ENCODE measurements around the gene SAMD3.
"Not testable (repeated sequence)": the region's sequence is repeated elsewhere in the genome, so short reads cannot be mapped to it uniquely, and the experiment has no call there.

Gene SAMD3

GRCh38 chr6:130127195-130127594 lies 95.6 kb downstream of the SAMD3 start:
- DNase-seq, result no peak

DNA sequence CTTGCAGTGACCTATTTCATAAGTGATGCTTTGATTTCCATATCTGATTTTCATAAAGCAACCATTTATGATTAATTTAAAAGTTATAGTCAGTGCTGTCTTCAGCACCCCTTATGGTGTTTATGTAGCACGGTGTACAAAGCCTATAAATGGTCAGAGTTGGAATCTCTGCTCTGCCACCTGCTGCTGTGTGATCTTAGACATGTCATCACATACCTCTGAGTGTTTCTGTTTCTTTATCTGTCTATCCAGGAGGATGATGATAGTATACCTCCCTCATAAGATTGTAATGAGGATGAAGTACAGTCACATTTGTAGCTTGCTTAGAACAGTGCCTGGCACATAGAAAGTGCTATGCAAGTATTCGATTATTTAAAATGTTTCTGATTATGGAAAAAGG lies 100.5 kb downstream of the SAMD3 start:
- no peak for DNase-seq

DNA sequence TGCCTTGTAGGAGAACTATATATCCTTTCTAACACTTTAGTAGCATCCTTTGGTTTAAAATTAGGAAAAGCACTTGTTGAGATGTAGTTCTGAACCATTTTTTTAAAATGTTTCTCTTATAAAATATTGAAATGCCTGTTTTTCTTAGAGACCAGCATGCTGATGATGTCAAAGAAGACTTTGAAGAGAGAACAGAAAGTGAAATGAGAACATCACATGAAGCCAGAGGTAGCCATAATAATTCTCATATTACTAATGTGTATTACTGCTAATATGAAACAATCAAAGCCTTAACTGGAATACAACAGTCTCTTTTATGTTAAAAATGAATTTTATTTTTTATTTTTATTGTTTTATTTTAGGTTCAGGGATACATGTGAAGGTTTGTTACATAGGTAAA lies 102.0 kb downstream of the SAMD3 start:
- no peak for DNase-seq

DNA sequence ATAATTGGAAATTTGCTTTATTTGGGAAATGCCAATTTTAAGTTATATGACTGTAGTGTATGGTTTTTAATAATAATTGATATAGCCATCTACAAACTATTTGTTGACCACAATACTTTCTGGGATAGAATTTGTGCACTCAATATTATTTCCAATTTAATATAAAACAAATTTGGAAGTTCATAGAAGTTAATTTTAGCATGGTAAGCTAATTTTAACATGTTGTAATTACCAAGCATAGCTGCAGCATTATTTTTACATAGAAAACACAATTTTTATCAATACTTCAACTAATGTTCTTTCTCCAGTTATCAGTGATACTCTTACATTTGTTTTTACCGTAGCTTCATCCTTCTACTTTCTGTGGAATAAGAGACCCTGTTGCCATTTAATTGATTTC lies 103.5 kb downstream of the SAMD3 start:
- DNase-seq, result no peak

DNA sequence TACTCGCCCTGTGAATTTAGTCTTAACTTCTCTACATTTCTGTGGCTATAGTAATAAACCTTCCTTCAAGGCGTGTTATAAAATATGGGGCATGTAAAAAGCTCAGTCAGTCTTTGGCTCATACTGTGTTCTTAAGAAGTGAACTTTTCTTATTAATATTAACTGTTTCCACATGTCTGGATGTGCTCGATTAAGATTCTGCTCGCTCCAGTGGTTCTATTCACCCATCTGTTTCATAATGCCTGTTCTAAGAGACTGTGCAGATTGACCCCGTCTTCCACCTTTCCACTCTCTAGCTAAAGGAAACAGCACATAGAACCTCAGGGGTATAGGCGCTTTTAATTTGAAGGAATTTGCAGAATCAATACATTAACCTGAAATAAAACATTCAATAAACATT lies 104.5 kb downstream of the SAMD3 start:
- DNase-seq, result no peak

- DNase-seq, result not testable (repeated sequence)
These were observed 105.5 kb downstream of the SAMD3 start for GRCh38 chr6:130117187-130117701.

- DNase-seq, result no peak
These were observed 106.5 kb downstream of the SAMD3 start for GRCh38 chr6:130116273-130116672.

DNA sequence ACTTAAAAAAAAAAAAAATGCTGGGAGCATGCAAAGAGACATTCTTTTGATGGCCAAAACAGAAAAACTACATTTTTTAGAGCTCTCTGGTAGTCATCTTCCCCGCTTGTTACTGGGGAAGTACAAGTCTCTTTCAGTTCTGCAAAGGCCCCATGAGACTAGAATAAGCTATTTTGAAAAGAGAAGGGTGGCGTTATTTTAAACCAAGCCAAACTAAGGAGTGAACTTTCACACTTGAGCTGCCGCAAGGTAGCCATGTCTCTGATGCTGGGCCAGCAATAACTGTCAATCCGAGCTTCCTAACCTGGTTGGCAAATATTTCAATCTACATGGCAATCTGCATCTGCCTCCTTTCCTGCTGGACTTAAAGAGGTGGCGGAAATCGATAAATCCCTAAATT lies 107.7 kb downstream of the SAMD3 start:
- DNase-seq, result no peak

- DNase-seq, result no peak
These were observed 109.5 kb downstream of the SAMD3 start for GRCh38 chr6:130113201-130113710.

- no peak for DNase-seq
These were observed 111.7 kb downstream of the SAMD3 start for GRCh38 chr6:130111031-130111430.

DNA sequence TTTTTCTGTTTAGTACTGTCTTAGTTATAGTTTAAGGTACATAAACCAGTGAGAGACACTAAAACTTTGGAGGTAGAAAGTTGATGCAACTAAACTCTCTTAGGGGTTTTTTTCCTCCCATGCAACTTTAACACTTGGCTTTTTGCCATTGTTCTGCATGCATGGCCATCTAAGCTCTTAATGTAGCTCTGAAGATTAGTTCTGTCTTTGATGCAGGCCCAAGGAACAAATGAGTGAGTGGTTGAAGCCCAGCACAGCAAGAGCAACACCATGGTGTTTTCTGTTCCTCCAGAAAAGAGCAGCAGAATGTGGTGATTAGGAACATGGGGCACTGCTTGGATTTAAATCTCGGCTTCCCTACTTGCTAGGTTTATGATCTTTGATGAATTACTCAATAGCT lies 115.0 kb downstream of the SAMD3 start:
- DNase-seq, result no peak

DNA sequence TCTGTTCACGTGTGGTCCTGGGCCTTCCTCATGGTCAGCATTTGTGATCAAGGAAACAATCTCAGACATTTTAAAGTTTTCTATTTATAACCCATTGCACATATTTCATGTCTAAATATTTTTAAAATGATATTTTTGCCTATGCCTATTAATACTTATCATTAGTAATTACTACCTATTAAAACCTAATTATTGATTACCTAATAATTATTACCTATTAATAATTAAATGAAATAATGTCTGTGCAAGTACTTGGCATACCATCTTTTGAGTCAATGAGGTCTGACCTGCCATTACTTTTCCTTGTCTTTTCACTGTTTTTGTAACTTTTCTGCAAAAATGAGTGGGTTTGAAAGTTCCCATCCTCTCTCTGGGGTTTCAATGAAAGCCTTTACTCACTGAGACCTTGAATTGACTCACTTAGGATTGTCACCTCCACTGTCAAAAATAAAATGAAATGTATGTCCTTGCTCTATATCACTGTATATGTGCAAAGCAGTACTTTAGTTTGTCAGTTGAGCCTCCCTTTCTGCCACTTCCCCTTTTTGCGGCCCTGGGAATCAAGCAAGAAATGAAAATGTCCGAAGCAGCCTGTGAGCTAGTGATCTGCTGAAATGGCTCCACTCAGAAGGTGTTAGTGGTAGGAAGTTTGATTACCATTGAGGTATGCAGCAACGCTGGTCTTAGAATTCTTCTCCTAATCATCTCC lies 116.6 kb downstream of the SAMD3 start:
- peak; percentile 61 for DNase-seq

- DNase-seq, result no peak
These were observed 123.6 kb downstream of the SAMD3 start for GRCh38 chr6:130099119-130099518.

DNA sequence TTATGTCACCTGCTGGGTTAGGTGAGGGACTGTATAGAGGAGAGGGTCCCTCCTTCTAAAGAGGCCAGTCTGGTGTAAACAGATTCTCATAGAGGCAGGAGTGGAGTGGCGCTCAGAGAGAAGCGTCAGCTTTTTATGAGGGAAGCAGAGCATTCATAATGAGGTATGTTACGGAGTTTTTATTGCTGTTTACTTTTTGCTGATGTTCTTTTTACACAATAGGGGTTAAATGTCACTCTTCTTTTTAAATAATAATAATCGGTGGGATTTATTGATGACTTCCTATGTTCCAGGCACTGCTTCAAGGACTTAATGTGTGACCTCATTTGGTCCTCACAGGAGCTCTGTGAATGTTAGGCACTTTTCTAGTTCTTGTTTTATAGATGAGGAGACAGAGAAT lies 124.4 kb downstream of the SAMD3 start:
- DNase-seq, result no peak
